T-helper 2 cell treated with Interferon-gamma antibody and Interleukin-4, amounts not matched to agents 100 ng/mL and 5 ng/mL, for 36 hours (primary cell): ENCODE data around the gene APOM. TPM values are rescaled to one million over a fixed set of nuclear protein-coding genes. Genes with fewer than 3 reads are reported as not detected.

Source experiments
- intact Hi-C: fragments of 100-400 bp; cut with micrococcal nuclease; formaldehyde crosslinking; loops from one replicate; pipeline ENCODE4 v1.15.1; 2023
- total RNA-seq: library from RNA; stranded (reverse); gene quantifications from 2 replicates; pipeline ENCODE4 v1.2.3, GENCODE V29; 2022

The APOM gene
- total RNA-seq, 1 donor from 2014 or later, result 3.0 TPM

DNA sequence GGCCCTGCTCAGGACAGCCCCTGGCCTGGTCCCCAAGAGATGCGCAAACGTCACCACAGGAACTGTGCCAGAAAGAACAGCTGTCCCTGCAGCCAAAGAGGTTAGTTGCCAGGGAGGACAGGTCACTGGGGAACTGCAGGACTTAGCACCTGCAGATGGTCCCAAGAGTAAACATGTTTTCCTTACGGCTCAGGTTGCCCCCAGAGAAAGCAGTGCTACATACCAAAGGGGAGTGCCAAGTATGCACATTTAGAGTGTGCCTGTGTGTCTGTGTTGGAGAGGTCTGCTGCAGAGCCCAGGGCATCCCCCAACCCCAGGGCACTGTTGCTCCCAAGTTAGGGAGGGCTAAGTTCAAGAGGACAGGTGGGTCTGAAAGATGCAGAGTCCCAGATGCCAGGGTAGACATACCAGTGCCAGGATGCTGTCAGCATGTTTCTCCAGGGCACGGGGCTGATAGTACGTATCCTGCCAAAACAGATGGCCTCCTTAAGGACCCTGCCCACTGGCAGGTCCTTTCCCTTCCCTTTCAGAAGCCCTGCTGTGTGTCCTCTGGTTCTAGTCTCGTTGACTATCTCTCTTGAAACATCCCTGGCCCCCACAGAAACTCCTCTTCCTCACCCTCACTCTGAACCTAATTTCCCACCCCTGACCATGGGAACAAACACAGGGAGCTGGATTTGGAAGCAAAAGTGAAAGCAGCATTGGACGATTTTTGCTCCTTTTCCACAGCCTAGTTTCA is 46.1 kb downstream of the APOM start:
- intact Hi-C loops, result loop anchor here (1.0 to 2.0 kb wide), 4 partner anchors 25 to 195 kb away; partner anchors contain the start of gene EHMT2

DNA sequence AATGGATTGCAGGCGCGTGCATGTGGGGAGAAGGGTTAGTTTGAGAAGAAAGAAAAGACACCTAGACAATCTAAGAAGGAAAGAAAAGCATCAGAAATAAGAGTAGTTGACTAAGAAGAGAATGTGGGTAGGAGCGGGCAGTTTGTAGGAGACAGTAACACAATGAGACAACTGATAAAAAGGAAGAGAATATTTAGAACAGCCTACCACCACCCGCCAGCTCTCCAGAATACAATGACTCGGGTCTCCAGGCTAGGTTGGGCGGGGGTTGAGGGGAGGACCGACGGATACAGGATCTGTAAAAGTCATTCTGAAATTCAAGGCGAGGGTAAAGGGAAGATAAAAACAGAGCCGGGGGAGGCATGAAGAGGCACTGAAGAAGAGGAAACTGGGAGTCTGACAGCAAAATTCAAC is 46.7 kb downstream of the APOM start:
- intact Hi-C loops, result loop anchor here (1.0 to 2.0 kb wide), 4 partner anchors 26 to 194 kb away; partner anchors contain the start of gene EHMT2

DNA sequence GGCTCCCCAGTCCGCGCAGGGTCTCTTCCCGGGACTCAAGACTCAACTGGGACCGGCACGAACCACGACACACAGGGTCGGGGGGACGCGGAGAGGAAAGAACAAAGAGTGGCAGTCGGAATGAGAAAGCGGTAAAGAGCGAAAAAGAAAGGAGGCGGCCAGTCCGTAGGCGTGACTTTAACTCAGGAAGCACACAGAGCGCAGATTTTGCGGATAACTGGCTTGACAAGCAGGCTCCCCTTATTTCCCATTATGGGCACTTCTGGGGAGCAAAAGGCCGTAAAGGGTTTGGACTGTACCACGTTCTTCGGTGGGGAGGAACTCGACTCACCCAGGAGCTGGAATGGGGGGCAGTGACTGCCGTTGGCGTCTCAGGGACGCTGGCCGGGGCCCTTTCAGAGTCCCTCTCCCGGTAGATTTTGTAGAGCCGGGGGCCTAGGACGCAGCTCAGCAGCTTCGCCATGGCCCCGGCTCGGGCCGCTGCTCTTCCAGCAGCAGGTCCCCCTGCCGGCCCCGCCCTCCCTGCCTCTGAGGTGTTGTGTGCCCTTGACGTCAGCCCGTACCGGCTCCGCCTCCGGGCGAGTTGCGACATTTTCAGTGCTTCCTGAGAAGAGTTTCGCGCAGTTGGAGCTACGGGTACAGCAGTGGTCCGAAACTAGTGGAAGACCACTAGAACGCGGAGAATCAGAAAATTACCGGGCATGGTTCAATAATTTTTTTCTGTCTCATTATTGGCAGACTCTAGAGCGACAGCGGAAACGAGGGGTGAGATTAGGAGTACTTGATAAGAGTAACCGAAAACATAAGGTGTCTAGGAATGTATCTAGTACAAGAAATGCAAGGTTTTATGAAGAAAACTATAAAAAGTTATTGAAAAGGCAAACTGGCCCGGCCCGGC is 47.4 kb downstream of the APOM start, which contains the start of gene ABHD16A:
Gene ABHD16A (minus strand): TSS at position 506 of the 898 bp plus-strand sequence. CDS start 43 bp downstream, at position 463.
- intact Hi-C loops, result loop anchor here (1.0 to 2.0 kb wide), 8 partner anchors 26 to 194 kb away; partner anchors contain the start of gene EHMT2

DNA sequence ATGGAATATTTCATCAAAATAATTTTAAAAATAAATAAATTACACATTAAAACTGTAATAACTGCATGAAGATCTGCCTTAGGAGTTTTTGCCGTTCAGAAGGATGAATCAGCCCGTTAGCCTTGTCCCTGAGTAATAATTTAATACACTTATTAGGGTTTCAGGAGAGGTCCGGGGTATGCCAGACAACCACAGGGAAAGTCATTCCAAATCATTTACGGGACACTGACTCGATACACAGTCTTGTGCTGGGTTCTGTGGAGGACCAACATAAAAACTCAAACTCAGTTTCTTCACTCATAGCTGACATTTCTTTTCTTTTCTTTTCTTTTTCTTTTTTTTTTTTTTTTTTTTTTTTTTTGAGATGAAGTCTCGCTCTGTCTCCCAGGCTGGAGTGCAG is 50.2 kb downstream of the APOM start:
- intact Hi-C loops, result no loop called here

GRCh38 chr6:31706599-31706998 is 50.9 kb downstream of the APOM start, which contains the start of gene LY6G6F:
Gene LY6G6F (plus strand): TSS chr6:31706866. CDS start chr6:31706907, 41 bp downstream.
- intact Hi-C loops, result no loop called here

DNA sequence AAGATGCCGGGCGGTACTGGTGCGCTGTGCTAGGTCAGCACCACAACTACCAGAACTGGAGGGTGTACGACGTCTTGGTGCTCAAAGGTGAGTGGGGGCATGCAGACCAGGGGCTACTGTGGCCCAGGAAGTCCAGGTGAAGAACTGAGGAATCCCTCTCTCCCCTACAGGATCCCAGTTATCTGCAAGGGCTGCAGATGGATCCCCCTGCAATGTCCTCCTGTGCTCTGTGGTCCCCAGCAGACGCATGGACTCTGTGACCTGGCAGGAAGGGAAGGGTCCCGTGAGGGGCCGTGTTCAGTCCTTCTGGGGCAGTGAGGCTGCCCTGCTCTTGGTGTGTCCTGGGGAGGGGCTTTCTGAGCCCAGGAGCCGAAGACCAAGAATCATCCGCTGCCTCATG is 52.0 kb downstream of the APOM start:
- intact Hi-C loops, result no loop called here

Other genes starting within 250 kb of the APOM start
- gene MICB, start 157.7 kb upstream of the APOM start, total RNA-seq, result 51.2 and 54.9 TPM in 2 replicates
- not detected in 2 replicates for gene MCCD1, start 126.9 kb upstream of the APOM start, total RNA-seq
- 431 and 439 TPM in 2 replicates for gene DDX39B, start 113.9 kb upstream of the APOM start, total RNA-seq
- gene ATP6V1G2, start 109.3 kb upstream of the APOM start, total RNA-seq, result 1.3 and 1.7 TPM in 2 replicates
- 14.3 and 16.3 TPM in 2 replicates for gene NFKBIL1, start 108.3 kb upstream of the APOM start, total RNA-seq
- 29.4 and 30.0 TPM in 2 replicates for gene LTA, start 83.6 kb upstream of the APOM start, total RNA-seq
- gene TNF, start 80.3 kb upstream of the APOM start, total RNA-seq, result 45.3 and 45.8 TPM in 2 replicates
- gene LTB, start 73.5 kb upstream of the APOM start, total RNA-seq, result 767 and 782 TPM in 2 replicates
- gene LST1, start 69.6 kb upstream of the APOM start, total RNA-seq, result 29.8 and 33.1 TPM in 2 replicates
- gene NCR3, start 62.9 kb upstream of the APOM start, total RNA-seq, result 72.4 and 75.5 TPM in 2 replicates
- gene AIF1, start 40.7 kb upstream of the APOM start, total RNA-seq, result 67.9 and 70.2 TPM in 2 replicates
- gene PRRC2A, start 35.2 kb upstream of the APOM start, total RNA-seq, result 236 and 240 TPM in 2 replicates
- gene BAG6, start 3.2 kb upstream of the APOM start, total RNA-seq, result 266 and 270 TPM in 2 replicates
- 20.8 and 21.6 TPM in 2 replicates for gene C6orf47, start 4.9 kb downstream of the APOM start, total RNA-seq
- gene GPANK1, start 9.1 kb downstream of the APOM start, total RNA-seq, result 29.2 and 31.4 TPM in 2 replicates
- gene CSNK2B, start 10.2 kb downstream of the APOM start, total RNA-seq, result 220 and 229 TPM in 2 replicates
- gene LY6G5B, start 14.1 kb downstream of the APOM start, total RNA-seq, result 27.9 and 32.1 TPM in 2 replicates
- 4.2 and 5.4 TPM in 2 replicates for gene LY6G5C, start 25.2 kb downstream of the APOM start, total RNA-seq
- gene ABHD16A, start 47.4 kb downstream of the APOM start, total RNA-seq, result 53.8 and 54.9 TPM in 2 replicates
- gene LY6G6F, start 51.0 kb downstream of the APOM start, total RNA-seq, result 0.34 TPM in 1 of 2 replicates, not detected in the other
- gene LY6G6D, start 59.5 kb downstream of the APOM start, total RNA-seq, result not detected in 2 replicates
- 0.25 TPM in 1 of 2 replicates, not detected in the other for gene LY6G6C, start 65.9 kb downstream of the APOM start, total RNA-seq
- gene MPIG6B, start 67.5 kb downstream of the APOM start, total RNA-seq, result not detected in 2 replicates
- 12.2 and 15.5 TPM in 2 replicates for gene DDAH2, start 73.4 kb downstream of the APOM start, total RNA-seq
- gene CLIC1, start 80.6 kb downstream of the APOM start, total RNA-seq, result 590 and 596 TPM in 2 replicates
- 75.2 and 76.5 TPM in 2 replicates for gene MSH5, start 84.1 kb downstream of the APOM start, total RNA-seq
- gene SAPCD1, start 106.8 kb downstream of the APOM start, total RNA-seq, result 16.6 and 20.2 TPM in 2 replicates
- gene VWA7, start 121.4 kb downstream of the APOM start, total RNA-seq, result 4.6 and 4.9 TPM in 2 replicates
- 124 TPM in 2 replicates for gene VARS1, start 139.9 kb downstream of the APOM start, total RNA-seq
- gene LSM2, start 151.1 kb downstream of the APOM start, total RNA-seq, result 101 and 104 TPM in 2 replicates
- gene HSPA1L, start 159.4 kb downstream of the APOM start, total RNA-seq, result 2.6 and 2.8 TPM in 2 replicates
- 117 and 120 TPM in 2 replicates for gene HSPA1A, start 159.6 kb downstream of the APOM start, total RNA-seq
- gene HSPA1B, start 171.8 kb downstream of the APOM start, total RNA-seq, result 83.9 and 85.5 TPM in 2 replicates
- 14.6 and 15.4 TPM in 2 replicates for gene NEU1, start 206.9 kb downstream of the APOM start, total RNA-seq
- gene SLC44A4, start 223.1 kb downstream of the APOM start, total RNA-seq, result not detected in 2 replicates
- 70.9 and 73.1 TPM in 2 replicates for gene EHMT2, start 241.8 kb downstream of the APOM start, total RNA-seq
- gene ZBTB12, start 246.2 kb downstream of the APOM start, total RNA-seq, result 2.8 TPM in 2 replicates